Ovary (tissue), 9 donors: ENCODE results near the gene NFKB2. TPM values are rescaled to one million over a fixed set of nuclear protein-coding genes. Genes with fewer than 3 reads are reported as not detected.

Source experiments
- DNase-seq, 5 donors: peaks; one replicate each; pipeline ENCODE4 v3.0.0-alpha.2; 2019 to 2020
- H3K27ac ChIP-seq, 2 donors: fragments of 200-600 bp; one replicate each; pipeline versions ENCODE4 v1.5.1 to v1.8.0; 2019 to 2022
- H3K27me3 ChIP-seq: fragments of 200-600 bp; one replicate; pipeline ENCODE4 v1.8.0; 2022
- H3K36me3 ChIP-seq: fragments of 200-600 bp; sonication (generic); one replicate; pipeline ENCODE4 v1.5.1; 2019
- H3K4me1 ChIP-seq: one replicate; pipeline ENCODE4 v1.8.1; 2013; ENCODE audit warnings: mild to moderate bottlenecking, moderate library complexity; ENCODE audit not compliant: insufficient read depth
- H3K4me3 ChIP-seq: fragments of 200-600 bp; sonication (generic); one replicate; pipeline ENCODE4 v1.5.1; 2017
- H3K9me3 ChIP-seq, 2 donors: fragments of 200-600 bp in 1 of 2; sonication (generic) in 1 of 2; one replicate each; pipeline versions ENCODE4 v1.5.1 to v1.8.1; 2013 to 2019; ENCODE audit warnings: mild to moderate bottlenecking in 1 of 2, moderate library complexity in 1 of 2
- CTCF ChIP-seq, 3 donors: fragments of 450-650 bp in 2 of 3; fragments of 200-600 bp in 1 of 3; IDR thresholded peaks; one replicate each; pipeline versions ENCODE4 v1.5.1 to v1.8.0; 2016 to 2022; ENCODE audit warnings: antibody characterized with exemption in 3 of 3, mild to moderate bottlenecking in 1 of 3
- EP300 ChIP-seq: sonication (generic); formaldehyde crosslinking; IDR thresholded peaks from one replicate; pipeline ENCODE4 v1.6.1; 2017; ENCODE audit warnings: antibody characterized with exemption
- POLR2A ChIP-seq: fragments of 450-650 bp; IDR thresholded peaks from one replicate; pipeline ENCODE4 v1.6.1; 2017; ENCODE audit warnings: antibody characterized with exemption, mild to moderate bottlenecking, moderate library complexity
- WGBS, 3 donors: extraction: QIAGEN DNeasy Blood & Tissue Kit in 1 of 3; methylation state at CpG; one replicate each; pipeline versions ENCODE4 v1.1.5 to v1.1.7; 2013 to 2017; 5-methylcytosine and 5-hydroxymethylcytosine counted together
- intact Hi-C, 4 donors: fragments of 100-400 bp; cut with DNase I; formaldehyde crosslinking; loops; one replicate each; pipeline versions ENCODE4 v1.11.0 to v1.15.1; 2022 to 2023
- polyA plus RNA-seq, 2 donors: library from polyadenylated mRNA; stranded (reverse); fragments of 200-250 nt in 1 of 2; fragments of 350-450 nt in 1 of 2; fragmentation: Illumina TruSeq in 1 of 2; extraction: RNeasy Lipid Tissue Mini Kit (QIAGEN cat#74804) in 1 of 2; gene quantifications; one replicate each; pipeline ENCODE4 v1.2.3, GENCODE V29; 2013 to 2014
- total RNA-seq, 7 donors: library from RNA; depleted of rRNA in 2 of 7; stranded (reverse); fragments of >200 nt in 2 of 7; fragmentation: NEBNext Ultra II Directional in 3 of 7; extraction: Animal tissue kit (Norgen Biotek cat#: 25700) in 3 of 7; gene quantifications; one replicate each; pipeline versions ENCODE4 v1.1.0 to v1.2.4, GENCODE V29; 2016 to 2023
- donor health status: DM: no; HTN: no; CAD: no; lungs with moderate emphysema.
- donor health status: DM: no; HTN: no; CAD: no.
- donor health status: Bipolar disorder and iron deficiency.
- donor health status: DM: yes; HTN: yes; CAD: no.
- donor health status: DM: no; HTN: no; CAD: no.
- donor health status: DM: yes; HTN: yes; CAD: no.

Gene NFKB2
- total and polyA plus RNA-seq, 9 donors, result 16.3 to 42.6 (median 32.7) TPM

- WGBS, 3 donors, result 14 to 21% (median 17%) methylated on average over 5 of the region's 5 CpGs
- H3K9me3 ChIP-seq, result no peaks in the 10 kb centered on the region
- H3K36me3 ChIP-seq, result no peaks in the 10 kb centered on the region
- intact Hi-C loops, result no loop called here
- DNase-seq, result no peak
- no peaks in the 10 kb centered on the region for H3K27me3 ChIP-seq
- TF ChIP-seq EP300 (no peak), POLR2A (no peak)
- peak overlapping the region in 1 of 2 donors; percentile 64 for H3K27ac ChIP-seq
- H3K4me1 ChIP-seq, result peaks cover 10% of the 10 kb centered on the region
- H3K4me3 ChIP-seq, result peak overlapping the region; percentile 29
These were observed 39.6 kb downstream of the NFKB2 start for GRCh38 chr10:102435133-102435497.

DNA sequence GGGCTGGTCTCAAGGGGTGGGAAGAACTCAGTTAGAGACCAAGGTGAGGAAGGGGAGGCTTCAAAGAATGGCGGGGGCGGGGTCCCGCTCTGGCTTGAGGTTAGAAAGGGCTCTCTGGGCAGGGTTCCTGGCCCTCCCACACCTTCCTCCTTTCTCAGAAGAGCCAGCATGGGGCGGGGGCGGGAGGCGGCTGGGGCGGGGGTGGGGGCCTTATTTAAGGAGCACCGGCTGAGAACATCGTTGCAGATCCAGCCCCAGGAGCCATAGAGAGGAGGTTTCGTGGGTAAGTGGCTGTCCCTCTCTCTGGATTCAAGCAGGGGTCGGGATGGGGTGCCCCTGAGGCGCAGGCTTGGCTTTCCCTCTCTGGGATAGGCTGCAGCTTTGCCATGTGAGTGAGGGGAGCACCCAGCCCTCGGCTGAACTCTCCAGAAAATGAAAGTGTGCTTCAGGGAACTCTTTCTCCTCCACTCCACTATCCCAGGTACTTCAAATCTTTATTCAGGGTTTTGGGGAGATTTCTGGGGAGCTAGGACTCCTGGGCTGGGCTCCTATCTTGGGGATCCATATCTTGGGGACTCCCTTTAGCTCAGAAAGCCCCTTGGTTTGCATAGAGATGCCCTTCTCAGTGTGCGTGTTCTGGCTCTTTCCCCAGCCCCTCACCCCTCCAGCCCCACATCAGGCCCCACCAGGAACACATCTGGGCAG, 40.2 kb downstream of the NFKB2 start:
- peak overlapping the region in 1 of 2 donors; percentile 64 for H3K27ac ChIP-seq
- peak overlapping the region; percentile 29 for H3K4me3 ChIP-seq
- peak in 4 of 5 donors; percentile 42 to 65 (median 56) for DNase-seq
- no peaks in the 10 kb centered on the region for H3K9me3 ChIP-seq
- no peak for TF ChIP-seq EP300
- no peak for TF ChIP-seq CTCF (IDR thresholded peaks at IDR 0.05)
- no peak for TF ChIP-seq POLR2A
- H3K4me1 ChIP-seq, result peaks cover 10% of the 10 kb centered on the region
- intact Hi-C loops, result no loop called here
- no peaks in the 10 kb centered on the region for H3K27me3 ChIP-seq
- H3K36me3 ChIP-seq, result no peaks in the 10 kb centered on the region
- WGBS, 3 donors, result 2 to 5% (median 2%) methylated on average over 11 to 14 of the region's 14 CpGs

GRCh38 chr10:102436312-102436711, 40.8 kb downstream of the NFKB2 start:
- H3K36me3 ChIP-seq, result no peaks in the 10 kb centered on the region
- WGBS, 3 donors, result 32 to 36% (median 36%) methylated on average over 6 of the region's 6 CpGs
- H3K27me3 ChIP-seq, result no peaks in the 10 kb centered on the region
- intact Hi-C loops, result no loop called here
- no peak for TF ChIP-seq CTCF (IDR thresholded peaks at IDR 0.05)
- TF ChIP-seq EP300, result no peak
- no peak for TF ChIP-seq POLR2A
- H3K4me1 ChIP-seq, result peaks cover 10% of the 10 kb centered on the region
- DNase-seq, result no peak
- no peak overlapping the region for H3K27ac ChIP-seq
- no peaks in the 10 kb centered on the region for H3K9me3 ChIP-seq
- peak overlapping the region; percentile 29 for H3K4me3 ChIP-seq

- WGBS, 3 donors, result 89 to 96% (median 92%) methylated on average over 3 of the region's 3 CpGs
These were observed 42.0 kb downstream of the NFKB2 start for GRCh38 chr10:102437515-102437914.

More at GRCh38 chr10:102437515-102437914, 42.0 kb downstream of the NFKB2 start:
- DNase-seq, result no peak
- H3K27ac ChIP-seq, result no peak overlapping the region
- peaks cover 8% of the 10 kb centered on the region for H3K4me1 ChIP-seq
- intact Hi-C loops, result no loop called here
- H3K36me3 ChIP-seq, result no peaks in the 10 kb centered on the region
- H3K4me3 ChIP-seq, result no peak overlapping the region
- no peaks in the 10 kb centered on the region for H3K27me3 ChIP-seq
- no peaks in the 10 kb centered on the region for H3K9me3 ChIP-seq
- TF ChIP-seq EP300, result no peak
- no peak for TF ChIP-seq POLR2A
- TF ChIP-seq CTCF (IDR thresholded peaks at IDR 0.05), result no peak
